ENCODE data around the gene LDLRAD4.

Gene LDLRAD4

GRCh38 chr18:13268158-13269012, 49.8 kb downstream of the LDLRAD4 start:
- DNase-seq: no peak

- no peak for DNase-seq
Measured at GRCh38 chr18:13269013-13269280, 50.4 kb downstream of the LDLRAD4 start.

GRCh38 chr18:13269521-13270011, 51.0 kb downstream of the LDLRAD4 start:
- no peak for DNase-seq

GRCh38 chr18:13270279-13270855, 51.8 kb downstream of the LDLRAD4 start:
- no peak for DNase-seq

GRCh38 chr18:13271302-13271911, 52.8 kb downstream of the LDLRAD4 start:
- no peak for DNase-seq

GRCh38 chr18:13272416-13272815, 53.9 kb downstream of the LDLRAD4 start:
- no peak for DNase-seq

- DNase-seq: no peak
Measured at GRCh38 chr18:13273800-13274199, 55.2 kb downstream of the LDLRAD4 start.

GRCh38 chr18:13275075-13275474, 56.5 kb downstream of the LDLRAD4 start:
- no peak for DNase-seq

GRCh38 chr18:13276530-13277520, 58.3 kb downstream of the LDLRAD4 start:
- peak; percentile 78 for DNase-seq

GRCh38 chr18:13278062-13278630, 59.6 kb downstream of the LDLRAD4 start:
- DNase-seq: no peak

GRCh38 chr18:13279181-13280069, 60.9 kb downstream of the LDLRAD4 start:
- DNase-seq: no peak

GRCh38 chr18:13280070-13280795, 61.7 kb downstream of the LDLRAD4 start:
- DNase-seq: peak; percentile 81

GRCh38 chr18:13281406-13281805, 62.8 kb downstream of the LDLRAD4 start:
- no peak for DNase-seq

GRCh38 chr18:13283746-13284145, 65.2 kb downstream of the LDLRAD4 start:
- no peak for DNase-seq

- no peak for DNase-seq
Measured at GRCh38 chr18:13284330-13285027, 65.9 kb downstream of the LDLRAD4 start.

- no peak for DNase-seq
Measured at GRCh38 chr18:13285874-13286273, 67.3 kb downstream of the LDLRAD4 start.

GRCh38 chr18:13286456-13287125, 68.0 kb downstream of the LDLRAD4 start:
- no peak for DNase-seq

- DNase-seq: no peak
Measured at GRCh38 chr18:13287372-13287771, 68.8 kb downstream of the LDLRAD4 start.

- DNase-seq: no peak
Measured at GRCh38 chr18:13288509-13289133, 70.1 kb downstream of the LDLRAD4 start.
